GM12878 (cell line): Measurements from ENCODE around the gene FAM200A. TPM values are rescaled to one million over a fixed set of nuclear protein-coding genes. Genes with fewer than 3 reads are reported as not detected.

Experiments used
- ATAC-seq: fragments of 200-7000 bp; cut with Tn5 transposase; 3 replicates; pipeline ENCODE4 v1.9.1; 2020; ENCODE audit warnings: mild to moderate bottlenecking, moderate library complexity
- BruUV-seq: library from RNA; stranded (reverse); fragments of 400-500 nt; replicated peaks from 2 replicates; lab custom pipeline; 2021; lab: Mats Ljungman, UMichigan
- CTCF ChIA-PET: fragments of 300-600 bp; sonication (Branson Sonifier 250); formaldehyde crosslinking; extraction: SDS; loops from one replicate; lab custom pipeline; 2021; ENCODE audit warnings: inconsistent platforms; lab: Yijun Ruan, JAX
- POLR2A ChIA-PET: fragments of 350-600 bp; formaldehyde crosslinking; extraction: SDS; loops from one replicate; lab custom pipeline; 2021; ENCODE audit warnings: inconsistent platforms; lab: Charles Lee
- RAD21 ChIA-PET: fragments of 300-600 bp; sonication (Branson Sonifier 250); formaldehyde crosslinking; loops from one replicate; lab custom pipeline; 2023; ENCODE audit warnings: antibody characterized with exemption; ENCODE audit not compliant: unreplicated experiment; lab: Charles Lee
- SMC1A ChIA-PET: fragments of 300-600 bp; sonication (Branson Sonifier 250); formaldehyde crosslinking; loops from one replicate; lab custom pipeline; 2023; ENCODE audit not compliant: unreplicated experiment, uncharacterized antibody; lab: Charles Lee
- DNase-seq: peaks from one replicate; pipeline ENCODE4 v3.0.0-alpha.2; 2011; ENCODE audit warnings: low read depth, low spot score
- FAIRE-seq: peaks from 3 replicates; lab custom pipeline; 2011; peaks lifted over from hg19 to GRCh38; lab: Jason Lieb, UNC
- H2AFZ ChIP-seq: 2 replicates; pipeline ENCODE4 v1.6.0; 2011; ENCODE audit warnings: low read depth, low read length, control low read depth; ENCODE audit not compliant: control insufficient read depth
- H3K27ac ChIP-seq: 2 replicates; pipeline ENCODE4 v1.5.1; 2011; ENCODE audit warnings: control low read depth; ENCODE audit not compliant: control insufficient read depth, insufficient read depth
- H3K27me3 ChIP-seq, 2 experiments: replicated peaks in 1 of 2; 2 replicates each; pipeline versions ENCODE4 v1.6.0 to v1.6.1; 2011; ENCODE audit warnings: low read length in 1 of 2; ENCODE audit not compliant: control insufficient read depth in 2 of 2, insufficient read depth in 2 of 2
- H3K36me3 ChIP-seq, 2 experiments: 2 replicates each; pipeline ENCODE4 v1.5.1; 2011; ENCODE audit warnings: low read length in 1 of 2; ENCODE audit not compliant: control insufficient read depth in 2 of 2, insufficient read depth in 2 of 2
- H3K4me1 ChIP-seq: 2 replicates; pipeline ENCODE4 v1.6.1; 2011; ENCODE audit warnings: mild to moderate bottlenecking, low read length, moderate library complexity, mixed read lengths; ENCODE audit not compliant: control insufficient read depth, insufficient read depth
- H3K4me2 ChIP-seq: 2 replicates; pipeline ENCODE4 v1.6.0; 2011; ENCODE audit warnings: control low read depth; ENCODE audit not compliant: control insufficient read depth, insufficient read depth
- H3K4me3 ChIP-seq: fragments of 200-600 bp; sonication (generic); 2 replicates; pipeline ENCODE4 v1.5.1; 2016
- H3K79me2 ChIP-seq: 2 replicates; pipeline ENCODE4 v1.6.0; 2011; ENCODE audit warnings: low read length; ENCODE audit not compliant: control insufficient read depth, insufficient read depth
- H3K9ac ChIP-seq: 2 replicates; pipeline ENCODE4 v1.8.0; 2011; ENCODE audit warnings: low read length, control low read depth, mixed read lengths; ENCODE audit not compliant: control insufficient read depth, insufficient read depth
- H3K9me3 ChIP-seq: replicated peaks from 3 replicates; pipeline ENCODE4 v1.5.1; 2011; ENCODE audit warnings: mild to moderate bottlenecking, low read length; ENCODE audit not compliant: control insufficient read depth, insufficient read depth
- H4K20me1 ChIP-seq: 2 replicates; pipeline ENCODE4 v1.6.0; 2011; ENCODE audit not compliant: control insufficient read depth, insufficient read depth
- CBX5 ChIP-seq: sonication (generic); IDR thresholded peaks from 2 replicates; pipeline ENCODE4 v1.6.1; 2016; ENCODE audit warnings: low read depth, moderate library complexity, mild to moderate bottlenecking, inconsistent platforms
- RAD21 ChIP-seq: IDR thresholded peaks from 2 replicates; pipeline ENCODE4 v1.6.1; 2011; ENCODE audit warnings: mild to moderate bottlenecking, low read depth, low read length, moderate library complexity; ENCODE audit not compliant: insufficient read depth
- TCF3 ChIP-seq: IDR thresholded peaks from 2 replicates; pipeline ENCODE4 v1.6.1; 2012; ENCODE audit warnings: low read depth, mild to moderate bottlenecking, low read length, borderline replicate concordance; ENCODE audit not compliant: insufficient read depth
- TCF7 ChIP-seq: IDR thresholded peaks from 2 replicates; pipeline ENCODE4 v1.6.1; 2014; ENCODE audit warnings: antibody characterized with exemption, borderline replicate concordance
- ZNF217 ChIP-seq: fragments of 450-650 bp; IDR thresholded peaks from 2 replicates; pipeline ENCODE4 v1.6.1; 2017; ENCODE audit warnings: antibody characterized with exemption, mild to moderate bottlenecking
- WGBS: methylation state at CpG from one replicate; pipeline ENCODE4 v1.1.6; 2016; ENCODE audit warnings: low lambda C conversion rate; ENCODE audit not compliant: insufficient replicate concordance, insufficient coverage; ENCODE audit errors: missing lambda C conversion rate; 5-methylcytosine and 5-hydroxymethylcytosine counted together
- in situ Hi-C: fragments of 300-500 bp; cut with MboI; formaldehyde crosslinking; loops from 9 replicates; pipeline ENCODE4 v1.14.3; 2018; ENCODE audit warnings: mixed read lengths
- intact Hi-C: fragments of 100-400 bp; cut with micrococcal nuclease; formaldehyde crosslinking; loops from one replicate; pipeline ENCODE4 v1.14.2; 2022; ENCODE audit not compliant: unreplicated experiment
- polyA plus RNA-seq, 11 experiments: library from polyadenylated mRNA; depleted of rRNA in 4 of 11; unstranded in 6 of 11; stranded (reverse) in 5 of 11; fragments of >200 nt; fragmentation: Nextera tagmentation in 4 of 11; fragmentation: Illumina TruSeq in 1 of 11; extraction: Ambion mirVana in 4 of 11; extraction: Trizol in 1 of 11; gene quantifications; 1 replicate in 1 of 11; 2 replicates in 10 of 11; pipeline versions ENCODE4 v1.2.1 to v1.2.3, GENCODE V29; 2011 to 2016; ENCODE audit warnings: inconsistent platforms in 2 of 11, missing spikeins in 2 of 11, low read depth in 1 of 11
- total RNA-seq, 4 experiments: library from RNA; depleted of rRNA in 3 of 4; stranded (reverse); fragments of >200 nt in 3 of 4; fragmentation: Illumina TruSeq in 1 of 4; extraction: Trizol in 1 of 4; gene quantifications; 2 replicates each; pipeline versions ENCODE4 v1.2.1 to v1.2.3, GENCODE V29; 2013 to 2021
- TF ChIP-seq, protein P1 (sequence below): IDR thresholded peaks from 2 replicates; pipeline ENCODE4 v1.6.1; 2011; ENCODE audit warnings: borderline replicate concordance, low read depth, mild to moderate bottlenecking, moderate library complexity, mixed read lengths, low read length; ENCODE audit not compliant: insufficient read depth; ENCODE audit errors: extremely low read length
- TF ChIP-seq, protein P2 (sequence below), 3 experiments: IDR thresholded peaks in 2 of 3; conservative IDR thresholded peaks in 1 of 3; 2 replicates each; pipeline ENCODE4 v1.5.1; 2011; ENCODE audit warnings: low read depth in 3 of 3, low read length in 3 of 3, mild to moderate bottlenecking in 3 of 3, control low read depth in 2 of 3, moderate library complexity in 2 of 3, inconsistent platforms in 1 of 3, mixed read lengths in 1 of 3; ENCODE audit not compliant: control insufficient read depth in 2 of 3, insufficient read depth in 1 of 3; ENCODE audit errors: extremely low read depth in 1 of 3

Gene FAM200A
- total and polyA plus RNA-seq, 10 of the 15 experiments (the other 5 are each of a cell fraction or from before 2014, with no cell fraction given): 2.7 to 9.0 (median 6.5) TPM

DNA sequence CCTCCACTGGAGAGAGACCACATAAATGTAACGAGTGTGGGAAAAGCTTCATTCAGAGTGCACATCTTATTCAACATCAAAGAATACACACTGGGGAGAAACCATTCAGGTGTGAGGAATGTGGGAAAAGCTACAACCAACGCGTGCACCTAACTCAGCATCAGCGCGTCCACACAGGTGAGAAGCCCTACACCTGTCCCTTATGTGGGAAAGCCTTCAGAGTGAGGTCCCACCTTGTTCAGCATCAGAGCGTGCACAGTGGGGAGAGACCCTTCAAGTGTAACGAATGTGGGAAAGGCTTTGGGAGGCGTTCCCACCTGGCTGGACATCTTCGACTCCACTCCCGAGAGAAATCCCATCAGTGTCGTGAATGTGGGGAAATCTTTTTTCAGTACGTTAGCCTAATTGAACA lies 20.6 kb downstream of the FAM200A start (continued):
- TF ChIP-seq ZNF217 (peak; percentile 33; the same call in 1 of the 2 replicates), TCF7 (0 out of 2 replicates have a peak, but pooled peaks have one; percentile 13), CBX5 (peak; percentile 100)
- TF ChIP-seq, protein P1, sequence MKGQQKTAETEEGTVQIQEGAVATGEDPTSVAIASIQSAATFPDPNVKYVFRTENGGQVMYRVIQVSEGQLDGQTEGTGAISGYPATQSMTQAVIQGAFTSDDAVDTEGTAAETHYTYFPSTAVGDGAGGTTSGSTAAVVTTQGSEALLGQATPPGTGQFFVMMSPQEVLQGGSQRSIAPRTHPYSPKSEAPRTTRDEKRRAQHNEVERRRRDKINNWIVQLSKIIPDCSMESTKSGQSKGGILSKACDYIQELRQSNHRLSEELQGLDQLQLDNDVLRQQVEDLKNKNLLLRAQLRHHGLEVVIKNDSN: peak; percentile 23

DNA sequence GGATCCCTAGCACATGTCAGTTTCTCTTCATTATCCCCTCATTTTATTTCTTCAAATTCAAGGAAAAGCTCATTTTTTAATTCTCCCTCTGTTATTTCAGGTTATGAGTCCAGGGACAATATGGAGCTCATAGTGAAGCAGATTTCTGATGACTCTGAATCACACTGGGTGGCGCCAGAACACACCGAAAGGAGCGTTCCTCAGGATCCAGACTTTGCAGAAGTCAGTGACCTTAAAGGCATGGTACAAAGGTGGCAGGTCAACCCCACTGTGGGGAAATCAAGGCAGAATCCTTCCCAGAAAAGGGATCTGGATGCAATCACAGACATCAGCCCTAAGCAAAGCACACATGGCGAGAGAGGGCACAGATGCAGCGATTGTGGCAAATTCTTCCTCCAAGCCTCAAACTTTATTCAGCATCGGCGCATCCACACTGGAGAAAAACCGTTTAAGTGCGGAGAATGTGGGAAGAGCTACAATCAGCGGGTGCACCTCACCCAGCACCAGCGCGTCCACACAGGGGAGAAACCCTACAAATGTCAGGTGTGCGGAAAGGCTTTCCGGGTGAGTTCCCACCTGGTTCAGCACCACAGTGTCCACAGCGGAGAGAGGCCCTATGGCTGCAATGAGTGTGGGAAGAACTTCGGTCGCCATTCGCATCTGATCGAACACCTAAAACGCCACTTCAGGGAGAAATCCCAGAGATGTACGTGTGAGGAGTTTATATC lies 26.0 kb downstream of the FAM200A start:
- in situ Hi-C loops: no loop called here
- Histone ChIP-seq H3K27ac (no peak overlapping the region), H3K79me2 (no peaks in the 10 kb centered on the region), H3K9me3 (peaks cover 19% of the 10 kb centered on the region; the same call in 2 of the 3 replicates), H3K4me3 (no peak overlapping the region), H4K20me1 (no peaks in the 10 kb centered on the region), H3K36me3 (peaks cover 6 to 26% of the 10 kb centered on the region in 2 experiments), H3K9ac (no peak overlapping the region), H3K4me2 (no peak overlapping the region), H3K4me1 (no peaks in the 10 kb centered on the region), H2AFZ (no peak overlapping the region), H3K27me3 (no peaks in the 10 kb centered on the region)
- DNase-seq (no peak), ATAC-seq (no peak; the same call in 2 of the 3 replicates), FAIRE-seq (no peak)
- RAD21 ChIA-PET: interaction anchor here (1.0 kb wide), 1 partner anchor 389 kb away, joined by 3 read pairs; no protein-coding TSS in a partner anchor
- intact Hi-C loops: no loop called here
- CTCF ChIA-PET: interaction anchor here (0.6 to 1.2 kb wide), 7 partner anchors 21 to 1491 kb away, joined by 3 to 4 read pairs (median 3); partner anchors contain the start of genes ZKSCAN5 and ZNF655
- SMC1A ChIA-PET: interaction anchor here (0.7 to 1.0 kb wide), 4 partner anchors 9 to 90 kb away, joined by 3 to 4 read pairs (median 3); partner anchors contain the start of gene ZSCAN25
- TSS peak; percentile 50 for BruUV-seq
- 99% methylated on average over 21 of the region's 21 CpGs for WGBS
- TF ChIP-seq TCF3: no peak
- peak; percentile 22; the same call in 1 of the 2 replicates for TF ChIP-seq RAD21
- TF ChIP-seq, protein P2, sequence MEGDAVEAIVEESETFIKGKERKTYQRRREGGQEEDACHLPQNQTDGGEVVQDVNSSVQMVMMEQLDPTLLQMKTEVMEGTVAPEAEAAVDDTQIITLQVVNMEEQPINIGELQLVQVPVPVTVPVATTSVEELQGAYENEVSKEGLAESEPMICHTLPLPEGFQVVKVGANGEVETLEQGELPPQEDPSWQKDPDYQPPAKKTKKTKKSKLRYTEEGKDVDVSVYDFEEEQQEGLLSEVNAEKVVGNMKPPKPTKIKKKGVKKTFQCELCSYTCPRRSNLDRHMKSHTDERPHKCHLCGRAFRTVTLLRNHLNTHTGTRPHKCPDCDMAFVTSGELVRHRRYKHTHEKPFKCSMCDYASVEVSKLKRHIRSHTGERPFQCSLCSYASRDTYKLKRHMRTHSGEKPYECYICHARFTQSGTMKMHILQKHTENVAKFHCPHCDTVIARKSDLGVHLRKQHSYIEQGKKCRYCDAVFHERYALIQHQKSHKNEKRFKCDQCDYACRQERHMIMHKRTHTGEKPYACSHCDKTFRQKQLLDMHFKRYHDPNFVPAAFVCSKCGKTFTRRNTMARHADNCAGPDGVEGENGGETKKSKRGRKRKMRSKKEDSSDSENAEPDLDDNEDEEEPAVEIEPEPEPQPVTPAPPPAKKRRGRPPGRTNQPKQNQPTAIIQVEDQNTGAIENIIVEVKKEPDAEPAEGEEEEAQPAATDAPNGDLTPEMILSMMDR (IDR thresholded peaks at IDR 0.05 in 2 of 3, conservative IDR thresholded peaks at IDR 0.05 in 1 of 3; ENCODE audit: control insufficient read depth in 2 of 3, extremely low read depth in 1 of 3, insufficient read depth in 1 of 3, low read depth in 3 of 3, low read length in 3 of 3): peak in 1 of 3 experiments; percentile 36; a peak in 2 of 6 replicates
- POLR2A ChIA-PET: no interaction called here
